Chondrocyte (in vitro differentiated cells): ENCODE results near the gene DTD2. TPM values are rescaled to one million over a fixed set of nuclear protein-coding genes. Genes with fewer than 3 reads are reported as not detected.
A peak's percentile ranks its signal among the peaks of the same experiment; 100 is the strongest.

Experiments used
- DNase-seq: peaks from one replicate; pipeline ENCODE4 v3.0.0; 2021; ENCODE audit warnings: mixed read lengths, low spot score
- H3K27ac Mint-ChIP-seq: one replicate; pipeline ENCODE4 v1.8.0; 2021; ENCODE audit warnings: mild to moderate bottlenecking, moderate library complexity, mixed read lengths; ENCODE audit not compliant: unreplicated experiment
- H3K27me3 Mint-ChIP-seq: 2 replicates; pipeline ENCODE4 v1.8.0; 2021; ENCODE audit warnings: low read depth, mixed read lengths
- H3K36me3 Mint-ChIP-seq: 2 replicates; pipeline ENCODE4 v1.8.0; 2021; ENCODE audit warnings: low read depth, mixed read lengths
- H3K4me1 Mint-ChIP-seq: 2 replicates; pipeline ENCODE4 v1.8.0; 2021; ENCODE audit warnings: low read depth, mild to moderate bottlenecking, mixed read lengths
- H3K4me3 Mint-ChIP-seq: one replicate; pipeline ENCODE4 v1.8.0; 2021; ENCODE audit warnings: mild to moderate bottlenecking, moderate library complexity, mixed read lengths; ENCODE audit not compliant: unreplicated experiment
- H3K9me3 Mint-ChIP-seq: 2 replicates; pipeline ENCODE4 v1.8.0; 2021; ENCODE audit warnings: low read depth, mixed read lengths
- CTCF ChIP-seq: fragments of 200-600 bp; sonication (generic); IDR thresholded peaks from 2 replicates; pipeline ENCODE4 v1.5.0; 2021; ENCODE audit warnings: antibody characterized with exemption, mild to moderate bottlenecking, moderate library complexity
- total RNA-seq: library from RNA; stranded (reverse); gene quantifications from 3 replicates; pipeline ENCODE4 v1.2.1, GENCODE V29; 2021

The DTD2 gene
- total RNA-seq, 1 donor from 2014 or later = 36.1 TPM

DNA sequence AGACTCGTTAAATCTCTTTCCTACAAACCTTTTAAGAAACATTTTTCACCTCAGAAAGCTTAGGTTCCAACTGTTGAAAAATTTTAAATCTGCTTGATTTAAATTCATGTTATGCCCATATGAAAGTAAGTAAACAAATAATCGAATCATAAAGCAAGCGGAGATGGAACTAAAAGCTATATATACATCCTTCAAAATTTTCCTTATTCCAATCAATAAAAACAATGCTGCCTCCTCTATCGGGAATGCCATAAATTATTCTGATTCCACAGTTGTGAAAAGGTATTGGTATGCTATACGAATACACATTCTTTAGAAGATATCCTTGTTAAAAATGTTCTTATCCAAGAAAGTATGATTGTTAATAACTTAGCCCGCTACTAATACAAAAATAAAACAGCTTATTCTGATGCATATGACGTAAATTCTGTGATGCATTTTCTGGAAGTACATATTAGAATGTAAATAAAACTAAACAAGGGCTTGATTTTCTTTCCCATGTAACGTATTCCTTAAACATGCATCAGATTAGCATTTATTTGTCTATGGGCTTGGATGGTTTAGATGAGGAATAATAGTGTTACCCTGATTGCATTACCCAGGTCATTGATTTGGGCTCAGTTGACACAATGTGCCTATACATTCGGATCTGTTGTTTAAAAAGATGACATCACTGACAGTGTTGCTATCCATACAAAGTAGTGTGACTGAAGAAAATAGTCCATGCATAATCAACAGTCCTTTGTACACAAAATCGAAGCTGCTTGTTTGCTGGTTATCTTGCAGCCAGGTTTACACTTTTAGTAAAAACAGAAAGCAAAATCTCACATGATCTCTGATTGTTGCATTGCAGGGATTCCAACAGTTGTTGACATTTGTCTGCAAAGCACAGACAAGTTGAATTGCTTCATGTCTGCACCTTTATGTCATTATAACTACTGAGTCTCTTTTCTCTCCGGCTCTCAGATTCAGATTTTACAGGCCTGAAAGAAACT is 656 bp upstream of the DTD2 start:
- Mint-ChIP-seq H3K27ac (peak overlapping the region; percentile 99), H3K4me1 (peaks cover 50% of the 10 kb centered on the region), H3K36me3 (no peaks in the 10 kb centered on the region), H3K4me3 (peak overlapping the region; percentile 98), H3K9me3 (no peaks in the 10 kb centered on the region), H3K27me3 (no peaks in the 10 kb centered on the region)
- no peak for TF ChIP-seq CTCF
- no peak for DNase-seq

- peaks cover 17% of the 10 kb centered on the region for H3K4me1 Mint-ChIP-seq
These were observed 7.2 kb downstream of the DTD2 start for GRCh38 chr14:31449971-31450610.

DNA sequence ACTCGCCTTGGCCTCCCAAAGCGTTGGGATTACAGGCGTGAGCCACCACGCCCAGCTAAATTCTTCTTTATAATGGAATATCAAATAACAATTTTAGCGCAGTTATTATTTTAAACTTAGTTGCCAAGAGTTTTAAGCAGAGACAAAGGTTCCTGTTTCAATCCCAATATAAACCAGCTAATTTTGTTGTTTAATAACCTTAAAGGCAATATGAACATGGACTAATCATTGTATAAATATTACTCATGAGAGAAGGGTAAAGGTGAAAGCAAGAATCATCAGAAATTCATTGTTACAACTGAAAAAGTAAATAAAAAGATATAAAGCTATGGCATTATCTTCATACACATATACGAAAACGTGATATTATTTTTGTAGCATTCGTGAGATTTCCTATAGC is 8.2 kb downstream of the DTD2 start:
- H3K27ac Mint-ChIP-seq = no peak overlapping the region
- H3K36me3 Mint-ChIP-seq = peaks cover 17% of the 10 kb centered on the region
- TF ChIP-seq CTCF = no peak
- H3K9me3 Mint-ChIP-seq = no peaks in the 10 kb centered on the region
- H3K27me3 Mint-ChIP-seq = no peaks in the 10 kb centered on the region
- no peak for DNase-seq
- no peak overlapping the region for H3K4me3 Mint-ChIP-seq
- peaks cover 8% of the 10 kb centered on the region for H3K4me1 Mint-ChIP-seq

More at GRCh38 chr14:31449971-31450610, 7.2 kb downstream of the DTD2 start:
- peak; percentile 83 for TF ChIP-seq CTCF
- no peak overlapping the region for H3K4me3 Mint-ChIP-seq
- peaks cover 17% of the 10 kb centered on the region for H3K36me3 Mint-ChIP-seq
- no peak for DNase-seq
- no peaks in the 10 kb centered on the region for H3K27me3 Mint-ChIP-seq
- no peak overlapping the region for H3K27ac Mint-ChIP-seq
- H3K9me3 Mint-ChIP-seq = no peaks in the 10 kb centered on the region

GRCh38 chr14:31445703-31446102 is 11.6 kb downstream of the DTD2 start:
- peaks cover 17% of the 10 kb centered on the region for H3K4me1 Mint-ChIP-seq
- no peaks in the 10 kb centered on the region for H3K9me3 Mint-ChIP-seq
- no peak for TF ChIP-seq CTCF
- DNase-seq = no peak
- no peak overlapping the region for H3K27ac Mint-ChIP-seq
- H3K4me3 Mint-ChIP-seq = no peak overlapping the region
- H3K36me3 Mint-ChIP-seq = peaks cover 13% of the 10 kb centered on the region
- no peaks in the 10 kb centered on the region for H3K27me3 Mint-ChIP-seq

- no peak for TF ChIP-seq CTCF
These were observed 15.0 kb downstream of the DTD2 start for GRCh38 chr14:31442284-31442683.

More at GRCh38 chr14:31442284-31442683, 15.0 kb downstream of the DTD2 start:
- Mint-ChIP-seq H3K27ac (peak overlapping the region; percentile 98), H3K4me3 (no peak overlapping the region), H3K4me1 (peaks cover 22% of the 10 kb centered on the region), H3K9me3 (no peaks in the 10 kb centered on the region), H3K36me3 (peaks cover 7% of the 10 kb centered on the region), H3K27me3 (no peaks in the 10 kb centered on the region)
- DNase-seq = no peak
